HG03439 (cell line): ENCODE measurements around the gene GAGE13.
"Not testable (repeated sequence)": the region's sequence is repeated elsewhere in the genome, so short reads cannot be mapped to it uniquely, and the experiment has no call there.

Experiments used
- ATAC-seq: cut with Tn5 transposase; IDR thresholded peaks from one replicate; pipeline ENCODE4 v1.9.1; 2021; ENCODE audit warnings: mild to moderate bottlenecking, moderate library complexity; ENCODE audit not compliant: unreplicated experiment

GAGE13 gene

GRCh38 chrX:49331282-49331681 lies at the start of gene GAGE13:
TSS of gene GAGE13 (plus strand) at chrX:49331582. CDS start at chrX:49332738, 1,156 bp downstream.
- ATAC-seq = not testable (repeated sequence)

GRCh38 chrX:49282647-49283011 lies 48.8 kb upstream of the GAGE13 start:
- no peak for ATAC-seq

- no peak for ATAC-seq
These were observed 47.2 kb upstream of the GAGE13 start for GRCh38 chrX:49284212-49284611.

GRCh38 chrX:49286136-49286535 lies 45.2 kb upstream of the GAGE13 start:
- no peak for ATAC-seq

- no peak for ATAC-seq
These were observed 44.8 kb upstream of the GAGE13 start for GRCh38 chrX:49286581-49286980.

GRCh38 chrX:49287665-49288064 lies 43.7 kb upstream of the GAGE13 start:
- ATAC-seq = no peak

GRCh38 chrX:49290215-49290614 lies 41.2 kb upstream of the GAGE13 start:
- ATAC-seq = no peak

GRCh38 chrX:49291615-49292337 lies 39.6 kb upstream of the GAGE13 start:
- no peak for ATAC-seq

- ATAC-seq = no peak
These were observed 38.7 kb upstream of the GAGE13 start for GRCh38 chrX:49292400-49293362.

- not testable (repeated sequence) for ATAC-seq
These were observed 32.1 kb upstream of the GAGE13 start for GRCh38 chrX:49299293-49299692.

- ATAC-seq = no peak
These were observed 30.7 kb upstream of the GAGE13 start for GRCh38 chrX:49300703-49301102.

- no peak for ATAC-seq
These were observed 28.0 kb upstream of the GAGE13 start, which contains the start of gene GAGE10 for GRCh38 chrX:49303346-49303745. TSS of gene GAGE10 (plus strand) at chrX:49303646. CDS start at chrX:49304860, 1,214 bp downstream.

- not testable (repeated sequence) for ATAC-seq
These were observed 23.6 kb upstream of the GAGE13 start for GRCh38 chrX:49307775-49308174.

GRCh38 chrX:49308604-49309269 lies 22.6 kb upstream of the GAGE13 start:
- no peak for ATAC-seq

GRCh38 chrX:49309401-49309981 lies 21.9 kb upstream of the GAGE13 start:
- no peak for ATAC-seq

- ATAC-seq = no peak
These were observed 21.0 kb upstream of the GAGE13 start for GRCh38 chrX:49310371-49310770.

GRCh38 chrX:49312176-49312575 lies 19.2 kb upstream of the GAGE13 start:
- no peak for ATAC-seq

GRCh38 chrX:49316085-49316484 lies 15.3 kb upstream of the GAGE13 start:
- no peak for ATAC-seq

GRCh38 chrX:49321737-49322136 lies 9.6 kb upstream of the GAGE13 start, which contains the start of gene GAGE12J:
TSS of gene GAGE12J (plus strand) at chrX:49322037. CDS start at chrX:49323194, 1,157 bp downstream.
- ATAC-seq = not testable (repeated sequence)

- not testable (repeated sequence) for ATAC-seq
These were observed 9.1 kb upstream of the GAGE13 start for GRCh38 chrX:49322266-49322665.

GRCh38 chrX:49323735-49324134 lies 7.6 kb upstream of the GAGE13 start:
- ATAC-seq = not testable (repeated sequence)
